Transverse colon (tissue), 3 donors: ENCODE results near the gene TMTC2.

Experiments used
- EP300 ChIP-seq: sonication (generic); formaldehyde crosslinking; IDR thresholded peaks from one replicate; pipeline ENCODE4 v1.6.1; 2017; ENCODE audit warnings: antibody characterized with exemption, low read depth
- POLR2A ChIP-seq: fragments of 450-650 bp; IDR thresholded peaks from one replicate; pipeline ENCODE4 v1.6.1; 2016; ENCODE audit warnings: antibody characterized with exemption, mild to moderate bottlenecking, moderate library complexity
- TF ChIP-seq, protein P1 (sequence below), 5 experiments: fragments of 200-600 bp in 3 of 5; fragments of 450-650 bp in 2 of 5; sonication (generic) in 3 of 5; IDR thresholded peaks; 1 replicate in 2 of 5; 2 replicates in 3 of 5; pipeline ENCODE4 v1.5.1; 2016 to 2017; ENCODE audit warnings: antibody characterized with exemption in 5 of 5, inconsistent platforms in 3 of 5, mild to moderate bottlenecking in 2 of 5, moderate library complexity in 1 of 5

DNA sequence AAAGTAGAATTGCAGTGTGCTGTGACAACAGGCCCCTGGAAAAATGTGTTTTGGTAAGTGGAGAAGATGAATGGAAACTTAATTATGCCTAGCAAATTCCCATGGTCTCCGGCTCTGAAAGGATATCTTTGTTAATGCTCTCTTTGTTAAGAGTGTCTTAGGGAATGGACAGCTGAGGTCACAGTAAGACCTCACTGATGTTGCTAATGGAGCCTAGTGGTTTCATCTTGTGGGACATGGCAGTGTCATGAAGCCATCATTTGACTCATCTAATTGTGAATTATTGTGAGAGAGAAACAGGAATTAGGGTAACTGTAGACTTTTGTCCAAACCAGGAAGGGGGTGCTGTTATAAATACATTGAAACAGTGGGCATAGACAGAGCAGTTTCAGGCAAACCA, 330.3 kb downstream of the TMTC2 start:
- TF ChIP-seq, protein P1, sequence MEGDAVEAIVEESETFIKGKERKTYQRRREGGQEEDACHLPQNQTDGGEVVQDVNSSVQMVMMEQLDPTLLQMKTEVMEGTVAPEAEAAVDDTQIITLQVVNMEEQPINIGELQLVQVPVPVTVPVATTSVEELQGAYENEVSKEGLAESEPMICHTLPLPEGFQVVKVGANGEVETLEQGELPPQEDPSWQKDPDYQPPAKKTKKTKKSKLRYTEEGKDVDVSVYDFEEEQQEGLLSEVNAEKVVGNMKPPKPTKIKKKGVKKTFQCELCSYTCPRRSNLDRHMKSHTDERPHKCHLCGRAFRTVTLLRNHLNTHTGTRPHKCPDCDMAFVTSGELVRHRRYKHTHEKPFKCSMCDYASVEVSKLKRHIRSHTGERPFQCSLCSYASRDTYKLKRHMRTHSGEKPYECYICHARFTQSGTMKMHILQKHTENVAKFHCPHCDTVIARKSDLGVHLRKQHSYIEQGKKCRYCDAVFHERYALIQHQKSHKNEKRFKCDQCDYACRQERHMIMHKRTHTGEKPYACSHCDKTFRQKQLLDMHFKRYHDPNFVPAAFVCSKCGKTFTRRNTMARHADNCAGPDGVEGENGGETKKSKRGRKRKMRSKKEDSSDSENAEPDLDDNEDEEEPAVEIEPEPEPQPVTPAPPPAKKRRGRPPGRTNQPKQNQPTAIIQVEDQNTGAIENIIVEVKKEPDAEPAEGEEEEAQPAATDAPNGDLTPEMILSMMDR (IDR thresholded peaks at IDR 0.05) = no peak
- TF ChIP-seq EP300 = no peak
- no peak for TF ChIP-seq POLR2A
